HG02798 (cell line): ENCODE results near the gene NOPCHAP1.
"Not testable (repeated sequence)": the region's sequence is repeated elsewhere in the genome, so short reads cannot be mapped to it uniquely, and the experiment has no call there.

Experiments
- ATAC-seq: cut with Tn5 transposase; IDR thresholded peaks from one replicate; pipeline ENCODE4 v1.9.1; 2021; ENCODE audit warnings: mild to moderate bottlenecking; ENCODE audit not compliant: unreplicated experiment, poor library complexity

Gene NOPCHAP1

GRCh38 chr12:104986022-104986941, at the start of gene NOPCHAP1:
NOPCHAP1 (plus strand) TSS chr12:104986316; CDS start chr12:104986353, 37 bp downstream.
- peak; percentile 97 for ATAC-seq

GRCh38 chr12:104938371-104938770, 47.7 kb upstream of the NOPCHAP1 start:
- ATAC-seq: no peak

GRCh38 chr12:104939089-104939488, 47.0 kb upstream of the NOPCHAP1 start:
- no peak for ATAC-seq

- ATAC-seq: no peak
Observed at GRCh38 chr12:104941454-104941853, 44.7 kb upstream of the NOPCHAP1 start.

- no peak for ATAC-seq
Observed at GRCh38 chr12:104942075-104942474, 44.0 kb upstream of the NOPCHAP1 start.

GRCh38 chr12:104943401-104943800, 42.7 kb upstream of the NOPCHAP1 start:
- not testable (repeated sequence) for ATAC-seq

- ATAC-seq: no peak
Observed at GRCh38 chr12:104944252-104944651, 41.9 kb upstream of the NOPCHAP1 start.

- ATAC-seq: not testable (repeated sequence)
Observed at GRCh38 chr12:104948716-104949115, 37.4 kb upstream of the NOPCHAP1 start.

- ATAC-seq: no peak
Observed at GRCh38 chr12:104951759-104952509, 34.2 kb upstream of the NOPCHAP1 start.

GRCh38 chr12:104952816-104953215, 33.3 kb upstream of the NOPCHAP1 start:
- ATAC-seq: no peak

GRCh38 chr12:104953323-104953722, 32.8 kb upstream of the NOPCHAP1 start:
- no peak for ATAC-seq

GRCh38 chr12:104955703-104956102, 30.4 kb upstream of the NOPCHAP1 start:
- no peak for ATAC-seq

- ATAC-seq: no peak
Observed at GRCh38 chr12:104956870-104957718, 29.0 kb upstream of the NOPCHAP1 start.

GRCh38 chr12:104957719-104958000, 28.5 kb upstream of the NOPCHAP1 start:
- ATAC-seq: peak; percentile 31

GRCh38 chr12:104958001-104958804, 27.9 kb upstream of the NOPCHAP1 start, which contains the start of gene SLC41A2:
SLC41A2 (minus strand) TSS chr12:104958290; CDS start chr12:104928527, 29,763 bp downstream.
- ATAC-seq: peak; percentile 81

- no peak for ATAC-seq
Observed at GRCh38 chr12:104958805-104959334, 27.2 kb upstream of the NOPCHAP1 start.

GRCh38 chr12:104959335-104959841, 26.7 kb upstream of the NOPCHAP1 start:
- ATAC-seq: no peak

GRCh38 chr12:104960464-104960863, 25.7 kb upstream of the NOPCHAP1 start:
- ATAC-seq: no peak

- ATAC-seq: no peak
Observed at GRCh38 chr12:104963757-104964156, 22.4 kb upstream of the NOPCHAP1 start.
